Tracheal epithelial cell (primary cell): Measurements from ENCODE around the gene CASP6. TPM values are rescaled to one million over a fixed set of nuclear protein-coding genes. Genes with fewer than 3 reads are reported as not detected.

Experiments used
- total RNA-seq: library from RNA; depleted of rRNA; stranded (reverse); fragments of >200 nt; gene quantifications from 2 replicates; pipeline ENCODE4 v1.2.1, GENCODE V29; 2014

Gene CASP6
- 30.9 and 63.6 TPM in 2 replicates for total RNA-seq

DNA sequence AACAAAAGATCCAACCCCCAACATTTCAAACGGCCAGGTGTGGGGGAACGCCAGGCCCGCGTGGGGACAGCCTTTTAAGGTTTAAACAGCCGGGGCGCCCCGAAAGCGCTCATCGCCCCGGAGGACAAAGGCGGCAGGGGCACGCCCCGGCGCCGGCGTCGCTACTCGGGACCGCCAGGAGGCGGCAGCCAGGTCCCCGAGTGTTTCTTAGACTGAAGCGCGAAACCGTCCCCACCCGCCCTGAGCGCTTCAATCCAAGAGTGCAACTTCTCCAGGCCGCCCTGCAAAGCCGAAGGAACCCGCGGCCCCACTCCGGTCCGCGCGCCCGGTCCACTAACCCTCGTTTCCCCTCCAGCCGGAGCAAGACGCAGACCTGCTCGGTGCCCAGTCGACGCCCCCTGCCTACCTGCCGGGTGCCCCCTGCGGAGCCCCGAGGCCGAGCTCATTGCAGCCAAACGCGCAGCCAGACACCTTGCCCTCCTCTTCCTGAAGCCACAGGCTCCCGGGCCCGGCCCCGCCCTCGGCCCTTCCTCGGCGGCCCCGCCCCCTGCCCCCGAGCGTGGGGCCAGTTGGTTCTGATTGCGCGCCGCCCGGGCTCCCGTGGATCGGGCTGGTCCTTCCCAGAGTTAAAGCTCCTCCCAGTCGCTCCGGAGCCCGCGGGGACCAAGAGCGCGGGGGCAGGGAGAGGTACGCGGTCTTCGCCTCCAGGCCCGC lies at the start of gene CASP6:
CASP6 (minus strand) TSS at position 496 of the 714 bp plus-strand sequence; CDS start at position 446, 50 bp downstream.

DNA sequence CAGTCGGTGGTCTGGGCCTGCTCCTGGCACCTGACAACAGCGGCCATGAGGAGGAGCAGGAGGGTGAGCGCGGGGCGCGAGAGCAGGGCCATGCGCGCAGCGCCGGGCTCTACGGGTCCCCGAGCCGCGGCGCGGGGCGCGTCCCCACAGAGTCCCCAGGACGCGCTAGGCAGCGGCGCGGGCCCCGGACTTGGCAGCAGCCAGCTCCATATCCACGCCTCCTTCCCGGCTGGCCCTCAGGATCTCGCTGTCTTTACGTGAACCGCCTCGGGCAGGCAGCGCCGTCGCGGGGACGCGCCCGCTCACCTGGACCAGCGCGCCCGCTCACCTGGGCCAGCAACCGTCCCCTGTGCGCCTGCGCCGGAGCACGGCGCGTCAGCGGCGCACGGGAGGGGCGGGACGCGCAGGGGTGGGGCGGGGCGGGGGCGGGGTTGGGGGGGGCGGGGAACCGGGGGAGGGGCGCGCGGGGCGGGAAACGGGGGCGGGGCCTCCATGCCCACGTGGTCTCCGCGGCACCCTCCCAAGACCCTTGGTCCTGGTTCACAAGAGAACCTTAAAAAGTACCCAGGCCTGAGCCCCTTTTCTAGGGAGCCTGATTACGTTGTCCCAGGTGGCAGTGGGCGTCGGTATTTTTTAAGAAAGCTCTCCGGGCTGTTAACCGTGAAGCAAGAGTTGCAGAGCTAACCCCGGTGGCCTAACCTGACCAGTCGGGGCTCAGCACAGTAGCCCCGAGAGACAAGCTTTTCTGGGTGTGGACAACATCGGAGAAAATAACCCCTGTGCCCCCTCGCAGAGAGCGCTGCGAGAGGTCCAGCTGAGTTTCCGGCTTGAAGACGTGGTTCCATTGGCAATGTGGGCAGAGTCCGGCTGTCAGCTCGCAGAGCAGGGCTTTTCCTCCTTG lies 26.7 kb upstream of the CASP6 start, which contains the start of gene PLA2G12A:
PLA2G12A (minus strand) TSS at position 353 of the 901 bp plus-strand sequence; CDS start at position 92, 261 bp downstream.

Other genes with a start within 250 kb of the CASP6 start
- gene MCUB, start 143.2 kb downstream of the CASP6 start, total RNA-seq, result 12.0 and 14.3 TPM in 2 replicates
- 13.7 and 20.0 TPM in 2 replicates for gene PLA2G12A, start 26.6 kb upstream of the CASP6 start, total RNA-seq
- gene CFI, start 98.6 kb upstream of the CASP6 start, total RNA-seq, result 1.1 and 2.9 TPM in 2 replicates
- gene GAR1, start 112.3 kb upstream of the CASP6 start, total RNA-seq, result 1.7 and 2.3 TPM in 2 replicates
- gene RRH, start 124.5 kb upstream of the CASP6 start, total RNA-seq, result 0.21 TPM in 1 of 2 replicates, not detected in the other
- gene LRIT3, start 144.7 kb upstream of the CASP6 start, total RNA-seq, result 0.21 TPM in 1 of 2 replicates, not detected in the other
- gene EGF, start 209.4 kb upstream of the CASP6 start, total RNA-seq, result 0.48 and 1.3 TPM in 2 replicates